Tibial nerve (tissue), 4 donors: ENCODE measurements around the gene NOL11. TPM values are rescaled to one million over a fixed set of nuclear protein-coding genes. Genes with fewer than 3 reads are reported as not detected.

Experiments
- DNase-seq, 2 donors: peaks; one replicate each; pipeline ENCODE4 v3.0.0-alpha.2; 2019; ENCODE audit warnings: low spot score in 2 of 2
- H3K27ac ChIP-seq, 4 donors: fragments of 200-600 bp; sonication (generic) in 3 of 4; one replicate each; pipeline ENCODE4 v1.5.1; 2017 to 2019; ENCODE audit warnings: mild to moderate bottlenecking in 1 of 4
- H3K27me3 ChIP-seq, 2 donors: fragments of 200-600 bp; sonication (generic) in 1 of 2; one replicate each; pipeline versions ENCODE4 v1.5.1 to v1.6.0; 2017 to 2019
- H3K36me3 ChIP-seq, 3 donors: fragments of 200-600 bp; sonication (generic); one replicate each; pipeline ENCODE4 v1.5.1; 2018 to 2019
- H3K4me1 ChIP-seq, 4 donors: fragments of 200-600 bp; sonication (generic) in 3 of 4; one replicate each; pipeline ENCODE4 v1.5.1; 2017 to 2019
- H3K4me3 ChIP-seq, 4 donors: fragments of 200-600 bp; sonication (generic) in 3 of 4; one replicate each; pipeline ENCODE4 v1.5.1; 2017 to 2019; ENCODE audit warnings: mild to moderate bottlenecking in 1 of 4, moderate library complexity in 1 of 4
- H3K9me3 ChIP-seq, 4 donors: fragments of 200-600 bp; sonication (generic) in 3 of 4; one replicate each; pipeline ENCODE4 v1.5.1; 2017 to 2019
- EP300 ChIP-seq, 2 donors: sonication (generic); formaldehyde crosslinking; IDR thresholded peaks; one replicate each; pipeline ENCODE4 v1.6.1; 2017; ENCODE audit warnings: antibody characterized with exemption in 2 of 2, mild to moderate bottlenecking in 1 of 2
- POLR2A ChIP-seq, 2 donors: fragments of 450-650 bp; IDR thresholded peaks; one replicate each; pipeline ENCODE4 v1.6.1; 2017; ENCODE audit warnings: antibody characterized with exemption in 2 of 2, mild to moderate bottlenecking in 2 of 2, moderate library complexity in 2 of 2
- WGBS, 2 donors: methylation state at CpG; one replicate each; pipeline ENCODE4 v1.1.5; 2018; 5-methylcytosine and 5-hydroxymethylcytosine counted together
- total RNA-seq, 4 donors: library from RNA; depleted of rRNA; stranded (reverse); fragments of >200 nt; gene quantifications; one replicate each; pipeline ENCODE4 v1.1.0, GENCODE V29; 2016
- TF ChIP-seq, protein P1 (sequence below), 5 experiments: fragments of 200-600 bp in 3 of 5; fragments of 450-650 bp in 2 of 5; sonication (generic) in 3 of 5; IDR thresholded peaks; one replicate each; pipeline ENCODE4 v1.5.1; 2016 to 2019; ENCODE audit warnings: antibody characterized with exemption in 5 of 5, mild to moderate bottlenecking in 3 of 5, moderate library complexity in 2 of 5

The NOL11 gene
- total RNA-seq, 4 donors from 2014 or later = 21.6 to 35.8 (median 32.1) TPM

DNA sequence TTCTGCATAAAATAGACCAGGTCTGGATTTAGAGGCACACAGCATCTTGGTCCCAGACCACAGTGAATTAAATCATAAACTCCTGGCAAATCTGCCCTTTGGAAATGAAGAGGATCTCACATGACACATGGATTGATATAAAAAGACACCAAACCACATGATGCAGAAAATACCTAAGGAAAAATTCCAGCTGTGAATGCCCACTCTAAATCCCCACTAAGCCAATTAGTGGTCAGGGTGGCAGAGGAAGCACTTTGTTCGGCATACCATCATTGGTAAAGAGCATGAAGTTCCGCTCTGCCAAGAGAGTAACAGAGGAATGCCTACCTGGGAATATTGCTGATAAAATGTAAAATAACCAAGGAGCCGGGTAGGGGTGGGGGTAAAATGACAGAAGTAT is 32.4 kb upstream of the NOL11 start:
- H3K27ac ChIP-seq = no peak overlapping the region
- DNase-seq = no peak
- H3K36me3 ChIP-seq = no peaks in the 10 kb centered on the region
- H3K9me3 ChIP-seq = no peaks in the 10 kb centered on the region
- H3K27me3 ChIP-seq = no peaks in the 10 kb centered on the region
- no peak overlapping the region for H3K4me3 ChIP-seq
- 94 to 98% methylated on average over 3 of the region's 3 CpGs for WGBS, 2 donors
- no peak for TF ChIP-seq POLR2A (IDR thresholded peaks at IDR 0.05)
- TF ChIP-seq, protein P1, sequence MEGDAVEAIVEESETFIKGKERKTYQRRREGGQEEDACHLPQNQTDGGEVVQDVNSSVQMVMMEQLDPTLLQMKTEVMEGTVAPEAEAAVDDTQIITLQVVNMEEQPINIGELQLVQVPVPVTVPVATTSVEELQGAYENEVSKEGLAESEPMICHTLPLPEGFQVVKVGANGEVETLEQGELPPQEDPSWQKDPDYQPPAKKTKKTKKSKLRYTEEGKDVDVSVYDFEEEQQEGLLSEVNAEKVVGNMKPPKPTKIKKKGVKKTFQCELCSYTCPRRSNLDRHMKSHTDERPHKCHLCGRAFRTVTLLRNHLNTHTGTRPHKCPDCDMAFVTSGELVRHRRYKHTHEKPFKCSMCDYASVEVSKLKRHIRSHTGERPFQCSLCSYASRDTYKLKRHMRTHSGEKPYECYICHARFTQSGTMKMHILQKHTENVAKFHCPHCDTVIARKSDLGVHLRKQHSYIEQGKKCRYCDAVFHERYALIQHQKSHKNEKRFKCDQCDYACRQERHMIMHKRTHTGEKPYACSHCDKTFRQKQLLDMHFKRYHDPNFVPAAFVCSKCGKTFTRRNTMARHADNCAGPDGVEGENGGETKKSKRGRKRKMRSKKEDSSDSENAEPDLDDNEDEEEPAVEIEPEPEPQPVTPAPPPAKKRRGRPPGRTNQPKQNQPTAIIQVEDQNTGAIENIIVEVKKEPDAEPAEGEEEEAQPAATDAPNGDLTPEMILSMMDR (IDR thresholded peaks at IDR 0.05) = no peak
- peaks cover 0 to 14% (median 0%) of the 10 kb centered on the region in 4 donors for H3K4me1 ChIP-seq

DNA sequence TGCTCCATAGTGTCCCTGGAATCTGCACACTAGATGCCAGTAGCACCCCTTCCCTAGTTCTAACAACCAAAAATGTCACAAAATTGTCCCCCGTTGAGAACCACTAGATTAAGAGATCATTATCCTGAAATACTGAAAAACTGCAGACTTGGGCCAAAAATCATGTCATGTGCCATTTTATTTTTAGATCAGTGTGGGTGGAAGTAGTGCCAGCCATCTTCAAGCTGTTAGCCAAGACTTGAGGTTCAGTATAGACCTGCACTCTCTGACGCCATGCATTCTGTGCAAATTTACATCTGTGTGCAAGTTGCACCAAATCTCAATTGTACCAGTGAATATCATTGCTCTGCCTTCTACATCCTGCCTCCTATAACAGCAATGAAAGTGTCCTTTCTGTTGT is 31.5 kb upstream of the NOL11 start:
- H3K4me3 ChIP-seq = no peak overlapping the region
- no peaks in the 10 kb centered on the region for H3K9me3 ChIP-seq
- DNase-seq = no peak
- 65 to 79% methylated on average over 2 of the region's 2 CpGs for WGBS, 2 donors
- H3K27me3 ChIP-seq = no peaks in the 10 kb centered on the region
- no peaks in the 10 kb centered on the region for H3K36me3 ChIP-seq
- no peak overlapping the region for H3K27ac ChIP-seq
- peaks cover 0 to 14% (median 0%) of the 10 kb centered on the region in 4 donors for H3K4me1 ChIP-seq
- TF ChIP-seq POLR2A (IDR thresholded peaks at IDR 0.05) (no peak), EP300 (IDR thresholded peaks at IDR 0.05) (no peak)
- TF ChIP-seq, protein P1 (IDR thresholded peaks at IDR 0.05) = no peak

DNA sequence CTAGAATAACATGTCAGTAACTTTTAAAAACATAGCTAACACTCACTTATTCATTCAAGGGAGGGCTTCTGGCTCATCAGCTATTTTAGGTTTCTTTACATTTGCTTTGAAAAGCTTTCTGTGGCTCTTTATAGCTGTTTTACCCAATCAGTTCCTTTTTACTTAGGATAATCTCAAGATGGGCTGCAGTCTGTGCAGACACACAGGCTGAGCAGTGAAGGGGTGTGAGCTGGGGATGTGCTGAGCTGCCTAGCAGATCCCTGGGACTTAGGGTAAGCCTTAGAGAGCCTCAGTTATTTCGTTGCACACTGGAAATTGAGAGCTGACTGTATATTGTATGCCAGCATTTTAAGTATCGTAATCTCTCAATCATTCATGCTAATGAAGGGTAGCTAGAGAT is 30.2 kb upstream of the NOL11 start:
- Histone ChIP-seq H3K9me3 (no peaks in the 10 kb centered on the region), H3K27me3 (no peaks in the 10 kb centered on the region), H3K36me3 (no peaks in the 10 kb centered on the region), H3K27ac (no peak overlapping the region), H3K4me3 (no peak overlapping the region), H3K4me1 (peaks cover 0 to 14% (median 0%) of the 10 kb centered on the region in 4 donors)
- TF ChIP-seq POLR2A (IDR thresholded peaks at IDR 0.05) (no peak), EP300 (IDR thresholded peaks at IDR 0.05) (no peak)
- TF ChIP-seq, protein P1 (IDR thresholded peaks at IDR 0.05) = no peak
- DNase-seq = no peak
- WGBS, 2 donors = 87 to 93% methylated on average over 2 of the region's 2 CpGs

DNA sequence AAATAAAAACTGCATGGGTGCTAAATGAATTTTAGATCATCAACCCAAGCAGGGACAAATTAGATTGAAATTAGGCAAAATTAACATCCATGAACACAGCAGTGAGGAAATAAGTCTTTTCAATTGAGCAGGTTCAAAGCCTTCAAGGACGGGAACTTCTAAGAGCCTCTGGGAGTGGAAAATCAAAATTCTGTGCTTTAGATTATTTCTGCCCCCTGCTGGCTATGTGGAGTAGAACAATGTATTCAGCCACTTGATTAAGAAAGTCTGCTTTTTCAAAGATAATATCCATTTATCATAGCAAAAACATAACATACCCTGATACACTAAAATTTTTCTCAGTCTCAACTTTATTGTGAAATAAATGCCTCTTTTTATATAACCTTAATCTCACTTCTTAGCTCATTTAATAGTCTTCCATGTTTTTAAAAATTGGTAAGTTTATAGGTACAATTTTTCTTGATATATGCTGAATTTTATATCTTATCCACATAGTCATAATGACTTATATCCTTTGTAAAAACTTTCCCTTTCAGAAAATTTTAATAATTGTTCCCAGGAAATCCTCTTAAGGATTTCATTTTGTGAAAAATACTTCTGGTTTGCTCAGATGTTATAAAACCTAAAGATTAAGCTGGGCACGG is 28.1 kb upstream of the NOL11 start:
- TF ChIP-seq POLR2A (IDR thresholded peaks at IDR 0.05) (no peak), EP300 (IDR thresholded peaks at IDR 0.05) (no peak)
- TF ChIP-seq, protein P1 (IDR thresholded peaks at IDR 0.05) = peak; percentile 74 to 84 (median 79)
- 40 to 44% methylated on average over 2 of the region's 2 CpGs for WGBS, 2 donors
- DNase-seq = peak; percentile 23 to 89

DNA sequence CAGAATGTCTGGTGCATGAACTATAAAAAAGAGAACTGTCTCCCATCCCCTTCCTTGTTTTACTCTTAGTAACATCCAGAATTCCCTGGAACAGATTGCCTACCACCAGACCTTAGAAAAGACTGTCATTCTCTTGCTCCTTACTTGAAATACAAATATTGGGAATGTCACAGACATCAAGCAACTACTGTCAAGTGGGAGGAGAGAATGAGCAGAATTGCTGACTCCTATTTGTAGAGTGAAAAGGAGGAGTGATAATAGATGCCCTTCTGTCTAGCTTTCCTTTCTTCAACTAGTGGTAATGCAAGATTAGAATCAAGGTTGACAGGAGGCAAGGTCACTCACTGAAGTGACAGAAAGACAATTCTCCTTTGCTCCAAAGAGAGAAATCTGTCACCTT is 23.9 kb upstream of the NOL11 start:
- TF ChIP-seq POLR2A (IDR thresholded peaks at IDR 0.05) (no peak), EP300 (IDR thresholded peaks at IDR 0.05) (no peak)
- TF ChIP-seq, protein P1 (IDR thresholded peaks at IDR 0.05) = no peak
- H3K4me3 ChIP-seq = no peak overlapping the region
- no peak overlapping the region for H3K27ac ChIP-seq
- no peaks in the 10 kb centered on the region for H3K9me3 ChIP-seq
- no peaks in the 10 kb centered on the region for H3K27me3 ChIP-seq
- no peak for DNase-seq
- peaks cover 0 to 6% (median 0%) of the 10 kb centered on the region in 4 donors for H3K4me1 ChIP-seq
- H3K36me3 ChIP-seq = peaks cover 0 to 8% (median 0%) of the 10 kb centered on the region in 3 donors

More for the DNA sequence above, 28.1 kb upstream of the NOL11 start:
- no peak overlapping the region for H3K27ac ChIP-seq
- peaks cover 0 to 14% (median 0%) of the 10 kb centered on the region in 4 donors for H3K4me1 ChIP-seq
- no peak overlapping the region for H3K4me3 ChIP-seq
- H3K36me3 ChIP-seq = peaks cover 0 to 8% (median 0%) of the 10 kb centered on the region in 3 donors
- no peaks in the 10 kb centered on the region for H3K9me3 ChIP-seq
- no peaks in the 10 kb centered on the region for H3K27me3 ChIP-seq
